ENCODE data around the gene NPW. TPM values are rescaled to one million over a fixed set of nuclear protein-coding genes. Genes with fewer than 3 reads are reported as not detected.
"Not testable (repeated sequence)": the region's sequence is repeated elsewhere in the genome, so short reads cannot be mapped to it uniquely, and the experiment has no call there.

The NPW gene
- total RNA-seq, 1 donor from 2014 or later, result not detected

DNA sequence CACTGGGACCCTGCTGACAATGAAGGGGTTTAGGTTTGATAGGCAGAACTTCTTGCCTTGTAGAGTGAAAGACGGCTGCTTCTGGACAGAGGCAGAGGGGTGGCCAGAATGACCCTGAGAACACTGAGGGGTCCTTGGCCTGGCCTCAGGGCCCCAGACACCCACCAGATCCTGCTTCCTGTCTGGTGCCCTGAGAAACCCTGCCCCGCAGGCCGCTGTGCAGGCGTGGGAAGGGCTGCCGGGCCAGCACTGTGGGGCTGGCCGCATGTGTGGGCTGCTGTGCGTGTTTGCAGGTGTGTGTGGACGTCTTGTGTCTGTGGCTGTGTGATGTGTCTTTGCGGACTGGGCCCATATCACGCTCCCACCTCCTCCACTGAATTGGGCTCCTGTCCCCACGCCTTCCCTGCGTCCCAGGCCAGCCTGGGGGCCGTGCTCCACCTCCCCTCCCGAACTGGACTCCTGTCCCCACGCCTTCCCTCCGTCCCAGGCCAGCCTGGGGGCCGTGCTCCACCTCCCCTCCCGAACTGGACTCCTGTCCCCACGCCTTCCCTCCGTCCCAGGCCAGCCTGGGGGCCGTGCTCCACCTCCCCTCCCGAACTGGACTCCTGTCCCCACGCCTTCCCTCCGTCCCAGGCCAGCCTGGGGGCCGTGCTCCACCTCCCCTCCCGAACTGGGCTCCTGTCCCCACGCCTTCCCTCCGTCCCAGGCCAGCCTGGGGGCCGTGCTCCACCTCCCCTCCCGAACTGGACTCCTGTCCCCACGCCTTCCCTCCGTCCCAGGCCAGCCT is 14.5 kb downstream of the NPW start:
- Histone ChIP-seq H3K4me3 (ENCODE audit: low read length in 3 of 3) (peak overlapping the region; percentile 46 to 61 (median 48)), H3K27ac (ENCODE audit: low read depth, low read length) (peak overlapping the region; percentile 75), H3K9ac (ENCODE audit: low read depth in 1 of 3, low read length in 3 of 3) (peak overlapping the region in 1 of 3 donors; percentile 79), H3K4me1 (ENCODE audit: control insufficient read depth in 3 of 3, insufficient read depth in 3 of 3, low read length in 3 of 3) (peaks cover 42 to 57% (median 56%) of the 10 kb centered on the region in 3 donors), H3K36me3 (ENCODE audit: control insufficient read depth in 3 of 3, insufficient read depth in 3 of 3, low read length in 3 of 3) (peaks cover 0 to 12% (median 5%) of the 10 kb centered on the region in 3 donors)
- not testable (repeated sequence) for H3K27me3 ChIP-seq (ENCODE audit: control insufficient read depth in 3 of 3, insufficient read depth in 3 of 3, low read length in 3 of 3); H3K9me3 ChIP-seq (ENCODE audit: control insufficient read depth in 3 of 3, low read length in 3 of 3)

DNA sequence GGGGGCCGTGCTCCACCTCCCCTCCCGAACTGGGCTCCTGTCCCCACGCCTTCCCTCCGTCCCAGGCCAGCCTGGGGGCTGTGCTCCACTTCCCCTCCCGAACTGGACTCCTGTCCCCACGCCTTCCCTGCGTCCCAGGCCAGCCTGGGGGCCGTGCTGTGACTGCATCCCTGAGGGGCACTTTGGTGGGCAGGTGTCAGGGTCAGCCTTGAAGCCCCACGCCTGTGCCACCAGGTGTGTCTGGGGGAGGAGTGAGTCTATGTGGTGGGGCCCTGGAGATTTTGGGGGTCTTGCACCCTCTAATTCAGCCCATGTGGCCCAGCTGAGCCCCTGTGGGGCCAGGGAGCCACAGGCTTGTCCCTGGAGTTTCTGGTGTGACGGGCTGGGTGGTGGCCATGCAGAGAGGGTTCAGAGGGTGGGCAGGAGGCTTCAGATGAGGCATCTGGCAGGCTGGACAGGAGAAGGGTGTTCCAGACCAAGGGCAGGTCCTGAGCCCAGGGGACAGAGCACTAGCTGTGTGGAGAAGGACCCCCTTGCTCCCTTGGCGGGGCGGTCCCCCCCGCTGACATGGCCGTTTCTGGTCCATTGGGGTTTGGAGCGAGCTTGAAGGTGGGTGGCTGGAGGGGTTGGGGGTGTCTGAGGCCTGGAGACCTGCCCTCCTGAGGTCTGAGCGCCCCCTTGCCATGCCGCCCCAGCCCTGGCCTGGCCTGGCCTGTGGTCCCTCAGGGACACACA is 15.3 kb downstream of the NPW start:
- no peaks in the 10 kb centered on the region for H3K9me3 ChIP-seq (ENCODE audit: control insufficient read depth in 3 of 3, low read length in 3 of 3)
- H3K9ac ChIP-seq (ENCODE audit: low read depth in 1 of 3, low read length in 3 of 3), result peak overlapping the region; percentile 23 to 79 (median 59)
- H3K27me3 ChIP-seq (ENCODE audit: control insufficient read depth in 3 of 3, insufficient read depth in 3 of 3, low read length in 3 of 3), result no peaks in the 10 kb centered on the region
- H3K27ac ChIP-seq (ENCODE audit: low read depth, low read length), result peak overlapping the region; percentile 66
- peak overlapping the region; percentile 36 to 56 (median 43) for H3K4me3 ChIP-seq (ENCODE audit: low read length in 3 of 3)
- peaks cover 48 to 63% (median 61%) of the 10 kb centered on the region in 3 donors for H3K4me1 ChIP-seq (ENCODE audit: control insufficient read depth in 3 of 3, insufficient read depth in 3 of 3, low read length in 3 of 3)
- H3K36me3 ChIP-seq (ENCODE audit: control insufficient read depth in 3 of 3, insufficient read depth in 3 of 3, low read length in 3 of 3), result peaks cover 0 to 12% (median 5%) of the 10 kb centered on the region in 3 donors

DNA sequence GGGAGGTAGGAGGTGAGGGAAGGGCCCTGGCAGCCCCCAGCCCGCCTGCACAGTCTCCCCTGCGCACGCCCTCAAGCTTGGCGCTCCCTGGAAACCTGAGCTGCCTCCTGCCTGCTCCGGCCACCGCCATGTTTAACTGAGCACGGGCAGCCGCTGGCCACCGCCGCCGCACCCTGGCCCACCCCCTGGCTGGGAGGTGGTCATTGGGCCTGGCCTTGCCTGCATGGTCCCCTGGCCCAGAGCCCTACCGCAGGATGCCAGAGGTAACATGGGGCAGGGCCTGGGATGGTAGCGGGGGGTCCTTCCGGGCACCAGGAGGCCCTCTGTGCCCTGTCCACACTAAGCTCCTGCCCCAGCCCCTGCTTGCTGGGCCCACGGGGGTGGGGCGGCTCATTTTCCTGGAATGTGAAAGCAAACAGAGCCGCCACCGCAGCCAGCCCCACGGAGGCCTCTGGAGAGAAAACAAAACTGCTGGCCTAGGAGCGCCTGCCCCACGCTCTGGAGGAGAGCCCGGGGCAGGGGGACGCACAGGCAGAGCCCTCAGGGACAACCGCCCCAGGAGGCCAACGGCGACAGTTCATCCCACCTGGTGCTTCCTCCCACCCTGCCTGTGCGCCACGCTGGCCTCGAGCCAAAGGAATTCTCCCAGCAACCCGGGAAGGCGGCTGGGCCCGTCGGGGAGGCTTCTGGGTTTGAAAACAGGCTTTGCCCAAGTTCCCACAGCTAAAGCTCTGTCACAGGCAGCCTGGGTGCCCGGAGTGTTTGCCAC is 16.0 kb downstream of the NPW start:
- Histone ChIP-seq H3K36me3 (ENCODE audit: control insufficient read depth in 3 of 3, insufficient read depth in 3 of 3, low read length in 3 of 3) (peaks cover 0 to 12% (median 5%) of the 10 kb centered on the region in 3 donors), H3K9ac (ENCODE audit: low read depth in 1 of 3, low read length in 3 of 3) (peak overlapping the region in 2 of 3 donors; percentile 32 to 79), H3K9me3 (ENCODE audit: control insufficient read depth in 3 of 3, low read length in 3 of 3) (no peaks in the 10 kb centered on the region), H3K27ac (ENCODE audit: low read depth, low read length) (peak overlapping the region; percentile 66), H3K4me1 (ENCODE audit: control insufficient read depth in 3 of 3, insufficient read depth in 3 of 3, low read length in 3 of 3) (peaks cover 55 to 69% (median 68%) of the 10 kb centered on the region in 3 donors), H3K27me3 (ENCODE audit: control insufficient read depth in 3 of 3, insufficient read depth in 3 of 3, low read length in 3 of 3) (no peaks in the 10 kb centered on the region), H3K4me3 (ENCODE audit: low read length in 3 of 3) (peak overlapping the region; percentile 36 to 56 (median 38))

DNA sequence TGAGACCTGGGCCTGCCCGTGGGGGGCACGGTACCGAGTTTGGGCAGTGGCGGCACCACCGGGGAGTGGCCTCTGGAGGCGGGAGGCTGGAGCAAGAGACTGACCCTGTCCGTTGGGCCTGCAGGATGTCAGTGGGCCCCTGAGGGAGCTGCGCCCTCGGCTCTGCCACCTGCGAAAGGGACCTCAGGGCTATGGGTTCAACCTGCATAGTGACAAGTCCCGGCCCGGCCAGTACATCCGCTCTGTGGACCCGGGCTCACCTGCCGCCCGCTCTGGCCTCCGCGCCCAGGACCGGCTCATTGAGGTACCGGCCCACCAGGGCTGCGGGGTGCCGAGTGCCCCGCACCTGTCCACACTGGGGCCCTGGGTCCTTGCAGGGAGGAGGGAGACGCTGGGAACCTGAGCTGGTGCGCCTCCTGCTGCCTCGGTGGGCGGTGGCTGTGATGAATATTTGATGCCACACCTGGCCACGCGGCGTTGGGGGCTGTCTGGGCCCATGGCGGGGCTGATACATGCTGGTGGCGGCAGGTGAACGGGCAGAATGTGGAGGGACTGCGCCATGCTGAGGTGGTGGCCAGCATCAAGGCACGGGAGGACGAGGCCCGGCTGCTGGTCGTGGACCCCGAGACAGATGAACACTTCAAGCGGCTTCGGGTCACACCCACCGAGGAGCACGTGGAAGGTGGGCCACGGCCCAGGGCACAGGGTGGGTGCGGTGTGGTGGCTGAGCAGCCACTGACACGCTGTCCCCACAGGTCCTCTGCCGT is 16.8 kb downstream of the NPW start:
- Histone ChIP-seq H3K4me3 (ENCODE audit: low read length in 3 of 3) (peak overlapping the region in 2 of 3 donors; percentile 38 to 56), H3K4me1 (ENCODE audit: control insufficient read depth in 3 of 3, insufficient read depth in 3 of 3, low read length in 3 of 3) (peaks cover 62 to 77% (median 73%) of the 10 kb centered on the region in 3 donors), H3K36me3 (ENCODE audit: control insufficient read depth in 3 of 3, insufficient read depth in 3 of 3, low read length in 3 of 3) (peaks cover 0 to 12% (median 5%) of the 10 kb centered on the region in 3 donors)

DNA sequence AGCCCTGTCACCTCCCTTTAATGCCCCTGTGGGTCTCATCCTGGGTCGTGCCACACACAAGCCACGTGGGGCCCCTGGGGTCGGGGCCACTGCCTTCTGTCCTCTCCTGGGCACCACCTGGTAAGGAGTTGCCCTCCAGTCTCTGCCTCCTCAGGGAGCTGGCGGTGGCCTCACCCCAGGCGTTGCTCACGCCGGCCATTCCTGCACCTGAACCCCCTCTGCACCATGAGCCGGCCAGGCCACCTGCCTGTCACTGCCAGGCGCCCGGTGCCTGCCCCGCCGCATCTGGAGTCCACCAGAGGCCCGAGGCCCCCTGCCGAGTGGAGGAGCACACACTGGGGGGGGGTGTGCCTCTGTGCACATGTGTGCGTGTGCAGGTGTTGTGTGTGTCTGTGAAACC is 17.5 kb downstream of the NPW start:
- H3K4me1 ChIP-seq (ENCODE audit: control insufficient read depth in 3 of 3, insufficient read depth in 3 of 3, low read length in 3 of 3), result peaks cover 60 to 81% (median 75%) of the 10 kb centered on the region in 3 donors
- H3K27me3 ChIP-seq (ENCODE audit: control insufficient read depth in 3 of 3, insufficient read depth in 3 of 3, low read length in 3 of 3), result no peaks in the 10 kb centered on the region
- H3K9ac ChIP-seq (ENCODE audit: low read depth in 1 of 3, low read length in 3 of 3), result peak overlapping the region in 1 of 3 donors; percentile 79
- peak overlapping the region in 1 of 3 donors; percentile 56 for H3K4me3 ChIP-seq (ENCODE audit: low read length in 3 of 3)
- H3K27ac ChIP-seq (ENCODE audit: low read depth, low read length), result peak overlapping the region; percentile 79
- no peaks in the 10 kb centered on the region for H3K9me3 ChIP-seq (ENCODE audit: control insufficient read depth in 3 of 3, low read length in 3 of 3)
- H3K36me3 ChIP-seq (ENCODE audit: control insufficient read depth in 3 of 3, insufficient read depth in 3 of 3, low read length in 3 of 3), result peaks cover 0 to 12% (median 5%) of the 10 kb centered on the region in 3 donors

More for the DNA sequence above, 16.8 kb downstream of the NPW start:
- peak overlapping the region; percentile 79 for H3K27ac ChIP-seq (ENCODE audit: low read depth, low read length)
- no peaks in the 10 kb centered on the region for H3K27me3 ChIP-seq (ENCODE audit: control insufficient read depth in 3 of 3, insufficient read depth in 3 of 3, low read length in 3 of 3)
- peak overlapping the region in 2 of 3 donors; percentile 32 to 79 for H3K9ac ChIP-seq (ENCODE audit: low read depth in 1 of 3, low read length in 3 of 3)
- H3K9me3 ChIP-seq (ENCODE audit: control insufficient read depth in 3 of 3, low read length in 3 of 3), result no peaks in the 10 kb centered on the region

GRCh38 chr16:2037647-2038381 is 18.2 kb downstream of the NPW start:
- peak overlapping the region; percentile 79 for H3K27ac ChIP-seq (ENCODE audit: low read depth, low read length)
- peak overlapping the region in 1 of 3 donors; percentile 54 for H3K4me3 ChIP-seq (ENCODE audit: low read length in 3 of 3)
- peak overlapping the region in 2 of 3 donors; percentile 51 to 79 for H3K9ac ChIP-seq (ENCODE audit: low read depth in 1 of 3, low read length in 3 of 3)
- peaks cover 53 to 81% (median 73%) of the 10 kb centered on the region in 3 donors for H3K4me1 ChIP-seq (ENCODE audit: control insufficient read depth in 3 of 3, insufficient read depth in 3 of 3, low read length in 3 of 3)
- no peaks in the 10 kb centered on the region for H3K9me3 ChIP-seq (ENCODE audit: control insufficient read depth in 3 of 3, low read length in 3 of 3)
- no peaks in the 10 kb centered on the region for H3K27me3 ChIP-seq (ENCODE audit: control insufficient read depth in 3 of 3, insufficient read depth in 3 of 3, low read length in 3 of 3)
- peaks cover 0 to 9% (median 5%) of the 10 kb centered on the region in 3 donors for H3K36me3 ChIP-seq (ENCODE audit: control insufficient read depth in 3 of 3, insufficient read depth in 3 of 3, low read length in 3 of 3)

- H3K4me3 ChIP-seq (ENCODE audit: low read length in 3 of 3), result peak overlapping the region in 1 of 3 donors; percentile 56
- H3K9ac ChIP-seq (ENCODE audit: low read depth in 1 of 3, low read length in 3 of 3), result peak overlapping the region in 2 of 3 donors; percentile 43 to 64
- peaks cover 53 to 84% (median 79%) of the 10 kb centered on the region in 3 donors for H3K4me1 ChIP-seq (ENCODE audit: control insufficient read depth in 3 of 3, insufficient read depth in 3 of 3, low read length in 3 of 3)
- no peaks in the 10 kb centered on the region for H3K9me3 ChIP-seq (ENCODE audit: control insufficient read depth in 3 of 3, low read length in 3 of 3)
- H3K27me3 ChIP-seq (ENCODE audit: control insufficient read depth in 3 of 3, insufficient read depth in 3 of 3, low read length in 3 of 3), result no peaks in the 10 kb centered on the region
- peak overlapping the region; percentile 79 for H3K27ac ChIP-seq (ENCODE audit: low read depth, low read length)
- peaks cover 0 to 13% (median 5%) of the 10 kb centered on the region in 3 donors for H3K36me3 ChIP-seq (ENCODE audit: control insufficient read depth in 3 of 3, insufficient read depth in 3 of 3, low read length in 3 of 3)
These were observed 19.0 kb downstream of the NPW start for GRCh38 chr16:2038382-2039231.
